K562 (cell line): ENCODE measurements around the gene SLC13A3. TPM values are rescaled to one million over a fixed set of nuclear protein-coding genes. Genes with fewer than 3 reads are reported as not detected.

Experiments
- BRF1 ChIP-seq: IDR thresholded peaks from 3 replicates; pipeline ENCODE4 v1.6.1; 2011; ENCODE audit warnings: borderline replicate concordance, mild to moderate bottlenecking; ENCODE audit not compliant: insufficient read length; ENCODE audit errors: extremely low read depth
- ELK3 ChIP-seq: fragments of 450-650 bp; formaldehyde crosslinking; IDR thresholded peaks from 2 replicates; pipeline ENCODE4 v1.4.0; 2020; ENCODE audit warnings: mild to moderate bottlenecking
- KDM1A ChIP-seq, 2 experiments: fragments of 450-650 bp; IDR thresholded peaks; 2 replicates each; pipeline ENCODE4 v1.6.1; 2016; ENCODE audit warnings: mild to moderate bottlenecking in 2 of 2
- MTA2 ChIP-seq: fragments of 450-650 bp; IDR thresholded peaks from 2 replicates; pipeline ENCODE4 v1.6.1; 2016; ENCODE audit warnings: low read depth
- SIN3A ChIP-seq, 2 experiments: fragments of 150-350 bp in 1 of 2; IDR thresholded peaks; 2 replicates each; pipeline ENCODE4 v1.6.1; 2011 to 2016; ENCODE audit warnings: borderline replicate concordance in 2 of 2, low read depth in 2 of 2, low read length in 2 of 2, mild to moderate bottlenecking in 2 of 2, moderate library complexity in 2 of 2; ENCODE audit not compliant: control insufficient read depth in 1 of 2
- TCF7L2 ChIP-seq: fragments of 150-350 bp; IDR thresholded peaks from 2 replicates; pipeline ENCODE4 v1.6.1; 2016; ENCODE audit warnings: low read depth, mild to moderate bottlenecking, low read length, moderate library complexity
- TSHZ1 ChIP-seq: fragments of 250-450 bp; sonication (Bioruptor Pico); IDR thresholded peaks from 2 replicates; pipeline ENCODE4 v1.4.0; 2020; ENCODE audit warnings: mild to moderate bottlenecking, moderate library complexity
- XRCC3 ChIP-seq: fragments of 450-650 bp; IDR thresholded peaks from 2 replicates; pipeline ENCODE4 v1.6.1; 2017; ENCODE audit warnings: mild to moderate bottlenecking, moderate library complexity
- ZC3H4 ChIP-seq: sonication (generic); formaldehyde crosslinking; IDR thresholded peaks from 2 replicates; pipeline ENCODE4 v1.9.0; 2021; ENCODE audit warnings: missing genetic modification reagents, borderline replicate concordance
- ZNF232 ChIP-seq: sonication (generic); formaldehyde crosslinking; IDR thresholded peaks from 2 replicates; pipeline ENCODE4 v1.8.0; 2022; ENCODE audit warnings: mild to moderate bottlenecking, missing genetic modification reagents
- ZNF395 ChIP-seq: fragments of 200-800 bp; sonication (Bioruptor generic); IDR thresholded peaks from 2 replicates; pipeline ENCODE4 v1.6.1; 2017; ENCODE audit warnings: missing genetic modification characterization, missing compliant biosample characterization
- ZNF449 ChIP-seq: fragments of 250-450 bp; sonication (Bioruptor Pico); IDR thresholded peaks from 2 replicates; pipeline ENCODE4 v1.8.0; 2022; ENCODE audit warnings: moderate library complexity, mild to moderate bottlenecking, inconsistent platforms
- ZNF57 ChIP-seq: fragments of 450-650 bp; formaldehyde crosslinking; IDR thresholded peaks from 2 replicates; pipeline ENCODE4 v1.4.0; 2020; ENCODE audit warnings: mild to moderate bottlenecking, moderate library complexity
- ZNF592 ChIP-seq: fragments of 450-650 bp; IDR thresholded peaks from 2 replicates; pipeline ENCODE4 v1.6.1; 2017; ENCODE audit warnings: antibody characterized with exemption, mild to moderate bottlenecking
- ZNF79 ChIP-seq: fragments of 250-450 bp; sonication (Bioruptor Pico); IDR thresholded peaks from 2 replicates; pipeline ENCODE4 v1.4.0; 2020; ENCODE audit warnings: low read depth, mild to moderate bottlenecking, moderate library complexity
- polyA plus RNA-seq, 8 experiments: library from polyadenylated mRNA; depleted of rRNA in 4 of 8; stranded (reverse) in 5 of 8; unstranded in 3 of 8; fragments of >200 nt; fragmentation: Nextera tagmentation in 2 of 8; fragmentation: Illumina TruSeq in 1 of 8; extraction: Ambion mirVana in 2 of 8; extraction: Trizol in 1 of 8; gene quantifications; 2 replicates each; pipeline versions ENCODE4 v1.2.1 to v1.2.3, GENCODE V29; 2011 to 2014; ENCODE audit warnings: inconsistent platforms in 1 of 8, missing spikeins in 1 of 8
- total RNA-seq, 7 experiments: library from RNA; depleted of rRNA in 6 of 7; stranded (reverse); fragments of >200 nt in 6 of 7; fragmentation: Illumina TruSeq in 2 of 7; extraction: Trizol in 2 of 7; gene quantifications; 2 replicates each; pipeline versions ENCODE4 v1.2.1 to v1.2.3, GENCODE V29; 2011 to 2021; ENCODE audit warnings: low replicate concordance in 1 of 7

The SLC13A3 gene
- total and polyA plus RNA-seq, 9 of the 15 experiments (the other 6 are each of a cell fraction or from before 2014, with no cell fraction given): 5.5 to 16.4 (median 8.5) TPM

GRCh38 chr20:46683011-46683667 is 31.9 kb upstream of the SLC13A3 start (continued):
- TF ChIP-seq ZNF79 (CRISPR knock-in tag) (no peak), ZNF57 (CRISPR knock-in tag) (no peak), SIN3A (IDR thresholded peaks at IDR 0.05; ENCODE audit: borderline replicate concordance in 2 of 2, control insufficient read depth in 1 of 2, low read depth in 2 of 2, low read length in 2 of 2) (no peak; a peak in 1 of 4 replicates), ZNF449 (CRISPR knock-in tag) (no peak), KDM1A (IDR thresholded peaks at IDR 0.05) (peak; percentile 30 to 42; a peak in 1 of 4 replicates), MTA2 (peak; percentile 57), TCF7L2 (no peak), ELK3 (CRISPR knock-in tag) (no peak), TSHZ1 (CRISPR knock-in tag) (no peak), BRF1 (no peak), ZNF232 (no peak), ZNF395 (CRISPR knock-in tag) (no peak), XRCC3 (no peak), ZNF592 (peak; percentile 74), ZC3H4 (CRISPR knock-in tag) (peak; percentile 9; the same call in 1 of the 2 replicates)
